Activated naive CD8-positive, alpha-beta T cell treated with anti-CD3 and anti-CD28 coated beads, Interleukin-2, amount 50 U/mL, for 24 hours (primary cell): ENCODE measurements around the gene XIAP.
A peak's percentile ranks its signal among the peaks of the same experiment; 100 is the strongest.
"Not testable (repeated sequence)": the region's sequence is repeated elsewhere in the genome, so short reads cannot be mapped to it uniquely, and the experiment has no call there.

ENCODE experiments used
- ATAC-seq: fragments of 150-1000 bp; cut with Tn5 transposase; one replicate; pipeline ENCODE4 v1.10.0; 2021
- DNase-seq: peaks from one replicate; pipeline ENCODE4 v3.0.0; 2021
- H3K27ac Mint-ChIP-seq: one replicate; pipeline ENCODE4 v1.8.0; 2021; ENCODE audit warnings: mild to moderate bottlenecking, mixed read lengths
- H3K27me3 Mint-ChIP-seq: one replicate; pipeline ENCODE4 v1.8.0; 2021; ENCODE audit warnings: mixed read lengths
- H3K36me3 Mint-ChIP-seq: one replicate; pipeline ENCODE4 v1.8.0; 2021; ENCODE audit warnings: low read depth, mixed read lengths
- H3K4me1 Mint-ChIP-seq: one replicate; pipeline ENCODE4 v1.8.0; 2021; ENCODE audit warnings: mixed read lengths
- H3K4me3 Mint-ChIP-seq: one replicate; pipeline ENCODE4 v1.8.0; 2021; ENCODE audit warnings: mild to moderate bottlenecking, moderate library complexity, mixed read lengths
- H3K9me3 Mint-ChIP-seq: one replicate; pipeline ENCODE4 v1.8.0; 2021; ENCODE audit warnings: mixed read lengths

Gene XIAP

DNA sequence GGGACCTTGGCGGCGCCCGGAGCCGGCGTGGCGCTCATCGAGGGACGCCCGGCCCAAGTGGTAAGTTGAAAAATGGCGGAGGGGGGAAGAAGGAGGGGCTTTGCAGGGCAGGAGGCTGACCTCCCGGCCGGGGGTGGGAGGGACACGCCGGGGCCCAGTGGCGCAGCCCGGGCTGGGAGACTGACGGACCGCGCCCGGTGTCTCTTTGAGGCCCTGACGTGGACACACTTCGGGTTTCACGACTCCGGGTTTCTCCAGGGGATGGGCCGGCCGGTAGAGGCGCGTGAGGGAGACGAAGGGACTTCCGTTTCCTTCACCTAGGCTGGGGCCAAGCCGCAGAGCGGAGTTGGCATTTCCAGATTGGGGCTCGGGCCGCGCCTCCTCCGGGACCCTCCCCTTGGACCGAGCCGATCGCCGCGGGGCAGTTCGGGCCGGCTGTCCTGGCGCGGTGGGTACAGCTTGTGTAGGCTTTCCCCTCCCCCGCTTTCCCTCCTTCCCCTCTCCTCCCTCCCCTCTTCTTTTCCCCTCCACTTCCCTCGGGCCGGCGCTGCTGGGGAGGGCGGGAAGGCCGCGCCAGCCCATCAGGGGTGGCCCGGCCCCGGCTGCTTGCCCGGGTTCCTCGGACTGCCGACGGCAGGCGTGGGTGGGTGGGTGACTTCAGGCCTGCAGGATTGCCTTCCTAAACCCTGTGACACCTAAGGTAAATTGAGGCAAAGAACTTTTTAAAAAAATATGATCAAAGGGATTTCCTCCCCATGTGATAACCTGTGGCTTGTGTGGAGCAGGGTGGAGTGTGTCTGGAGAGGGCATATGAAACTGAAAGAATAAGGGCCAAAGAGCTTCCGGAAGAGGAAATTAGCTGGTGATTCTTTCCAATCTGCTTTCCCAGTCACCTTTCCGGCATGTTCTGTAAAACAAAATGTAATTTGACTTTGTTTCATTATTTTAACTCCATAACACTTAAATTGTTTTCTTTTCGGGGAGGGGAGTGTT, at the start of gene XIAP:
Gene XIAP, plus strand, starts transcription at position 208 of the 993 bp plus-strand sequence. CDS start 25,610 bp downstream, outside the sequence.
- no peaks in the 10 kb centered on the region for H3K9me3 Mint-ChIP-seq
- peaks cover 21% of the 10 kb centered on the region for H3K4me1 Mint-ChIP-seq
- H3K4me3 Mint-ChIP-seq: peak within 1 kb of the TSS; percentile 87
- peak within 1 kb of the TSS; percentile 92 for H3K27ac Mint-ChIP-seq
- DNase-seq: peak; percentile 70
- H3K27me3 Mint-ChIP-seq: no peaks in the 10 kb centered on the region
- ATAC-seq: peak; percentile 90
- peaks cover 5% of the 10 kb centered on the region for H3K36me3 Mint-ChIP-seq

DNA sequence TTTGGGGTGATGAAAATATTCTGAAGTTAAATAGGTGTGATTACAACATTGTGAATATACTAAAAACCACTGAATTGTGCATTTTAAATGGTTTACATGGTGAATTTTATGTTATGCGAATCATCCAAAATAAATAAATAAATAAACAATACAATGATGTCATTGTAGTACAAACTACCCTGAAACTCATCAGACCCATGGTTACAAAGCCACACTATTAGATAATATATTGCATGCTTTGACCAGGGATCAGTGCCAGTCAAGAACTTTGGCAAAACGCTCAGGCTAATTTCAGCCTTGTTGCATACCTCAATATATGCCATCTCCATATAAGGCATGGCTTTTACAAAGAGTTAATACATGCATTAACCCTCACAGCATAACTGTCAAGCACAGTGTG, 45.5 kb upstream of the XIAP start:
- ATAC-seq: no peak
- Mint-ChIP-seq H3K4me3 (no peak overlapping the region), H3K9me3 (no peaks in the 10 kb centered on the region), H3K36me3 (no peaks in the 10 kb centered on the region), H3K27me3 (no peaks in the 10 kb centered on the region), H3K4me1 (no peaks in the 10 kb centered on the region), H3K27ac (no peak overlapping the region)
- no peak for DNase-seq

DNA sequence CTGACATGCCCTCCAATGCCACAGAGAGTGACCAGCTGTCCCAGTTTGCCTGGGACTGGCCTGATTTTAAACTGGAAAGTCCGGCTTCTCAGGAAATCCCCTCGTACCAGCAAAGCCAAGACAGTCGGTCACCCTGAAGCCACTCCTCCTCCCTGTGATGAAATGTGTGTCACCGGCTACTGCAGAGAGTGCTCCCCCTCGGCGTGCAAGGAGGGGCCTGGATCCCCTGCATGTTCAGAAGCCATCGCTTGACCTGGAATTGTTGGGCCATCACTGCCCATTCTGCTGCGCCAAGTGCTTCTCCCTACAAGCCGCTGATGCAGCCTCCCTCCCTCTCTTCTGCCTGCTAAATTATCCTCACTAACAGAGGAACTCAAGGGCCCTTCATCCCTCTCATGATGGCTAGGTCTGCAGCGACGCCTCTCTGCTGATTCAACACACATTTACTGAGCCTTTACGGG, 44.9 kb upstream of the XIAP start:
- DNase-seq, H3K4me3 Mint-ChIP-seq, ATAC-seq, H3K27ac Mint-ChIP-seq, H3K9me3 Mint-ChIP-seq, H3K36me3 Mint-ChIP-seq, H3K4me1 Mint-ChIP-seq, H3K27me3 Mint-ChIP-seq: not testable (repeated sequence)

DNA sequence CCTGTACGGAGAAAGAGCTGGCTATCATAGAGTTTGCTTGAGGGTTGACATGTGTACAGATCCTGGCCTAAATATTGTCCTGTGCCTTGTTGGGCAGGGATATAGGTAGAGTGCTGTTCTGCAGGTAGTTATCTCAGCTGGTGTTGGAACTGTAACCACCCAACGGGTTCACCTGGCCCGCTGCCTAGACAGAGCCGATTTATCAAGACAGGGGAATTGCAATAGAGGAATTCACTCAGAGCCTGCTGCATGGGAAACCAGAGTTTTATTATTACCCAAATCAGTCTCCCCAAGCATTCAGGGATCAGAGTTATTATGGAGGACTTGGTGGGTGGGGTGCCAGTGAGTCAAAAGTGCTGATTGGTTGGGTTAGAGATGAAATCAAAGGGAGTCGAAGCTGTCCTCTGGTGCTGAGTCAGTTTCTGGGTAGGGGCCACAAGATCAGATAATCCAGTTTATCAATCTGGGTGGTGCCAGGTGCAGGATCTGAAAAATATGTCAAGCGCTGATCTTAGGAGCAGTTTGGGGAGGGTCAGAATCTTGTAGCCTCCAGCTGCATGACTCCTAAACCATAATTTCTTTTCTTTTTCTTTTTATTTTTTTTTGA, 42.5 kb upstream of the XIAP start:
- no peaks in the 10 kb centered on the region for H3K9me3 Mint-ChIP-seq
- no peaks in the 10 kb centered on the region for H3K4me1 Mint-ChIP-seq
- DNase-seq (no peak), ATAC-seq (no peak)
- H3K4me3 Mint-ChIP-seq: no peak overlapping the region
- no peak overlapping the region for H3K27ac Mint-ChIP-seq
- no peaks in the 10 kb centered on the region for H3K27me3 Mint-ChIP-seq
- no peaks in the 10 kb centered on the region for H3K36me3 Mint-ChIP-seq

DNA sequence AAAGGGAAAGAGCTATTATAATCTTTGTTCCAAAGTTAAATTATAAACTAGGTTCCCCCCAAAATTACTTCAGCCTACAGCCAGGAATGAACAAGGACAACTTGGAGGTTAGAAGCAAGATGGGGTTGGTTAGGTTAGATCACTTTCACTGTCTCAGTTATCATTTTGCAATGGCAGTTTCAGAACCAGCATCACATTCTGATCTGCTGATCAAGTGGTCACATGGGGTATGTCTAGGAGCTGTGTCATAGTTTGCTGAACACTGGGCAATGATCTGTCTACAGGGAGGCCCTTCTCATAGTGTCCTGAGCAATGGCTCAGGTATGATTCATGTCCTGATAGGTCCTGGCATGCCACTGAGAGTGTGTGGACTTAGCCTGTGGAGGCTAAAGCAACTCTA, 41.6 kb upstream of the XIAP start:
- Mint-ChIP-seq H3K27ac (no peak overlapping the region), H3K9me3 (no peaks in the 10 kb centered on the region), H3K27me3 (no peaks in the 10 kb centered on the region), H3K36me3 (no peaks in the 10 kb centered on the region), H3K4me3 (no peak overlapping the region), H3K4me1 (no peaks in the 10 kb centered on the region)
- no peak for DNase-seq
- ATAC-seq: no peak

DNA sequence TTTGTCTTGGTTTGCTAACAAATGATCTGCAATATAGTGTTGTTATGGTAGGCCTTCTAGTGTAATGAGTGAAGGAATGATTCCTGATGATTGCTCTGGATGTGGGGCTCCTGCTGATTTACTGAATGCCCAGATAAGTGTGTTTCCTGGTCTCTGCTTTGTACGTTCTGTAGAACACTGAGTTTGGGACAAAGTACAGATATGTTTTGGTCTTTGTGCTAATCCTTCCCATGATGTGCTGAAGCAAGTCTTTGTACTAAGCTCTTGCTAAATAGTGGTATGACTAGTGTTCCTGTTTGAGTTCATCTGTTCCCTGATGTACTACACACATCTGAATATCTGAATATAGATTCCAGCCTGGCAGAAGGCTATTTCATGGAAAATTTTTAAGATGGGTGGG, 36.9 kb upstream of the XIAP start:
- DNase-seq (no peak), ATAC-seq (no peak)
- Mint-ChIP-seq H3K9me3 (no peaks in the 10 kb centered on the region), H3K4me1 (no peaks in the 10 kb centered on the region), H3K27me3 (no peaks in the 10 kb centered on the region), H3K27ac (no peak overlapping the region), H3K36me3 (no peaks in the 10 kb centered on the region), H3K4me3 (no peak overlapping the region)

DNA sequence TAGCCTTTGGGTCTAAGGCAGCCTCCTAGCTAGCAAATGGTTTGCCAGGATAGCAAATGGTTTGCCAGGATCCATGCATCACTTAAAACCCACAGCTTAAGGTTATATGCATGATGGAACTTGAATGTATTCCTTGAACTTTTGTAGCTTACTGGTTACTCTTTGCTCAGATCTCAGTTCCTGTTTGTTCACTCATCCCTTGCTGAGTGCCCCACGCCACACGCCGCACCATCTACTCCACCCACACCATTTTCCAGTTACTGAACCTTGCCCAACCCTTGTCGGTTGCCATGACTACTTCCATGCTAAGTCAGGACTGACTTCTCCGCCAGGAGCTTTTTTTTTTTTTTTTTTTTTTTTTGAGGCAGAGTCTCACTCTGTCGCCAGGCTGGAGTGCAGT, 29.5 kb upstream of the XIAP start:
- ATAC-seq (peak; percentile 52), DNase-seq (peak; percentile 9)
- H3K27ac Mint-ChIP-seq: no peak overlapping the region
- H3K27me3 Mint-ChIP-seq: peaks cover 6% of the 10 kb centered on the region
- H3K36me3 Mint-ChIP-seq: no peaks in the 10 kb centered on the region
- peaks cover 8% of the 10 kb centered on the region for H3K4me1 Mint-ChIP-seq
- H3K4me3 Mint-ChIP-seq: no peak overlapping the region
- H3K9me3 Mint-ChIP-seq: no peaks in the 10 kb centered on the region

DNA sequence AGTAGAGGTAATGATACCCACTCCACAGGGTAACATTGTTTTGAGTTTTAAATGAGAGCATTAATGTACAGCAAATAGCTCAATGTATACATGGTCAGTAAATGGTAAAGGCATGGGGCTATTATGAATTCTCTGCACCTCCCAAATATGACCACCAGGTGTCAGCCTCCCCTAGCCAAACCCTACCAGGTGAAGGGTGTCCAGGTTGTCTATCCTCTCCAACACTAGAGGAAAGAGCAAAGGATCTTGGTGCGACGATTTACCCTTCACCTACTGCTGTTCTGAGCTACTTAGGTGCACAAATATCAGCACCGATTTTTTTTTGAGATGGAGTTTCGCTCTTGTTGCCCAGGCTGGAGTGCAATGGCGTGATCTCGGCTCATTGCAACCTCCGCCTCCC, 26.5 kb upstream of the XIAP start:
- peak; percentile 75 for ATAC-seq
- peaks cover 6% of the 10 kb centered on the region for H3K27me3 Mint-ChIP-seq
- no peak overlapping the region for H3K4me3 Mint-ChIP-seq
- no peaks in the 10 kb centered on the region for H3K9me3 Mint-ChIP-seq
- H3K36me3 Mint-ChIP-seq: no peaks in the 10 kb centered on the region
- peak; percentile 54 for DNase-seq
- H3K4me1 Mint-ChIP-seq: peaks cover 12% of the 10 kb centered on the region
- H3K27ac Mint-ChIP-seq: no peak overlapping the region

DNA sequence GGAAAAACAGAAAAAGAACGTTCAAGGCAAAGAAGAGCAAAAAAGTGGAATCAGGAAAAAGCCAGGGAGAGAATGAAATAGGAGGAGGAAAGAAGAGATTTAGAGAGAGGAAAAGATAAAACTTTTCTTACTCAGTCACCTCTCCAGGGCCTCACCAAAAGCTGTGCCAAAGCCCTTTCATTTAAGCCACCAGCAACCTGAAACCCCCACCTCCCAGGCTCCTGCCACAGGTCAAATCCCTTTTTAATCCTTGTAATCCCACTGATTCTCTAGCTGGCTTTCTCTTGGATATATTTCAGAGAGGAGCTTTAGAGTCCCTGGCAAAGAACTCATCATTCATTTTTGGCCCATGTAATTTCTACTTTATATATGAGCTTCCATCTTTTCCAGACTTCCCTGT, 25.7 kb upstream of the XIAP start:
- Mint-ChIP-seq H3K27ac (no peak overlapping the region), H3K36me3 (no peaks in the 10 kb centered on the region), H3K4me1 (peaks cover 12% of the 10 kb centered on the region), H3K9me3 (no peaks in the 10 kb centered on the region), H3K4me3 (no peak overlapping the region), H3K27me3 (peaks cover 6% of the 10 kb centered on the region)
- DNase-seq (no peak), ATAC-seq (no peak)

DNA sequence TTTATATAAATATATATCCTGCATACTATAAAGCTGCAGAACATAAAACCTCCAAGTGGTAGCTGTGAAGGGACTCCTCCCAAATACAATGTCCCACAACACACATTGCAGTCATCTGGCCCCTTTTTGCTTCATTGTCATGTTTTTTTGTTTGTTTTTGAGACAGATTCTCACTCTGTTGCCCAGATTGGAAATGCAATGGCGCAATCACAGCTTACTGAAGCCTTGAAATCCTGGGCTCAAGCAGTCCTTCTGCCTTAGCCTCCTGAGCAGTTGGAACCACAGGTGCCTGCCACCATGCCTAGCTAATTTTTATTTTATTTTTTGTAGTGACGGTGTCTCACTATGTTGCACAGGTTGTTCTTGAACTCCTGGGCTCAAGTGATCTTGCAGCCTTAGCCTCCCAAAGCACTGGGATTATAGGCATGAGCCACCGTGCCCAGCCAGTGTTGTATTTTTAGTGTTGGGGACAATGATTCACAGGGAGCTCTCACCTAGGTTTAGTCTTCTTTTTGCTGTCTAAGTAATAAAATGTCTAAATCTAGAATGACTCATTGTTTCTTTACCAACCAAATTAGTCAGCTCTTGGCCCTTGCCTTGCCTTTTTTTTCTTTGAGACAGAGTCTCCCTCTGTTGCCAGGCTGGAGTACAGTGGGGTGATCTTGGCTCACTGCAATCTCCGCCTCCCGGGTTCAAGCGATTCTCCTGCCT, 24.0 kb upstream of the XIAP start:
- Mint-ChIP-seq H3K27ac (no peak overlapping the region), H3K4me3 (no peak overlapping the region), H3K4me1 (peaks cover 4% of the 10 kb centered on the region), H3K27me3 (peaks cover 6% of the 10 kb centered on the region), H3K36me3 (no peaks in the 10 kb centered on the region), H3K9me3 (no peaks in the 10 kb centered on the region)
- ATAC-seq (peak; percentile 94), DNase-seq (peak; percentile 4)

DNA sequence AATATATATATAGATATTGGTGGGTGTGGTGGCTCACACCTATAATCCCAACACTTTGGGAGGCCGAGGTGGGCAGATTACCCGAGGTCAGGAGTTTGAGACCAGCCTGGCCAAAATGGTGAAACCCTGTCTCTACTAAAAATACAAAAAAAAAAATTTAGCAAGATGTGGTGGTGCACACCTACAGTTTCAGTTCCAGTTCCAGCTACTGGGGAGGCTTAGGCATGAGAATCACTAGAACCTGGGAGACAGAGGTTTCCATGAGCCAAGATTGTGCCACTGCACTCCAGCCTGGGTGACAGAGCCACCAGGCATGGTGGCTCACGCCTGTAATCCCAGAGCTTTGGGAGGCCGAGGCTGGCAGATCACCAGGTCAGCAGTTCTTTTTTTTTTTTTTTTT, 14.7 kb upstream of the XIAP start:
- not testable (repeated sequence) for ATAC-seq, H3K36me3 Mint-ChIP-seq, H3K9me3 Mint-ChIP-seq, H3K27ac Mint-ChIP-seq, H3K4me1 Mint-ChIP-seq, H3K4me3 Mint-ChIP-seq, DNase-seq, H3K27me3 Mint-ChIP-seq

DNA sequence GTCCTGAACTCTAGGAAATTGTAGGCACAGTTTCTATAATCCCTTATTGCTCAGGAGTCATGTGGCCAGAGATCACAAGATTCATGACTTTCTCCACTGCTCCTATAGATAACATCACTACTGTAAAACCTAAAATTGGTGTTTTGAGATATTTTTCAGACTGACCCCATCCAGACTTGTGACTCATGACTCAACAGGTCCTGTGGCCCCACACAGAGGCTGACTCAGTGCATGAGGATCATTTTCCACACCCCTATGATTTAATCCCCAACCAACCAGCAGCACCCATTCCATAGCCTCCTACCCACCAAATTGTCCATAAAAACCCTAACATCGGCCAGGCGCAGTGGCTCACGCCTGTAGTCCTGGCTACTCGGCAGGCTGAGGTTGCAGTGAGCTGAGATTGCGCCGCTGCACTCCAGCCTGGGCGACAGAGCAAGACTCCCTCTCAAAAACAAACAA, 13.2 kb upstream of the XIAP start:
- no peaks in the 10 kb centered on the region for H3K27me3 Mint-ChIP-seq
- DNase-seq (no peak), ATAC-seq (peak; percentile 40)
- H3K36me3 Mint-ChIP-seq: no peaks in the 10 kb centered on the region
- H3K4me3 Mint-ChIP-seq: no peak overlapping the region
- H3K9me3 Mint-ChIP-seq: no peaks in the 10 kb centered on the region
- H3K4me1 Mint-ChIP-seq: peaks cover 9% of the 10 kb centered on the region
- H3K27ac Mint-ChIP-seq: no peak overlapping the region

DNA sequence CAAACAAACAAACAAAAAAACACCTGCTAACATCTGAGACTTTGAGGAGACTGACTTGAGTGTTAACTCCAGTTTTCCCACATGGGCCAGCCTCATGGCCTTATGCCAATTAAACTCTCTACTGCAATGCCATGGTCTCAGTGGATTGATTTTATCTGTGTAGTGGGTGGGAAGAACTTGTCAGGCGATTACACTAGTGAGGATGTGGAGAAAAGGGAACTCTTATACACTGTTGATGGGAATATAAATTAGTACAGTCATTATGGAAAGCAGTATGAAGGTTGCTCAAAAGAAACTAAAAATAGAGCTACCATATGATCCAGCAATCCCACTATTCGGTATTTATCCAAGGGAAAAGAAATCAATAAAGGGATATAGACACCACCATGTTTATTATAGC, 12.8 kb upstream of the XIAP start:
- Mint-ChIP-seq H3K36me3 (no peaks in the 10 kb centered on the region), H3K4me1 (peaks cover 9% of the 10 kb centered on the region), H3K27ac (no peak overlapping the region), H3K9me3 (no peaks in the 10 kb centered on the region), H3K4me3 (no peak overlapping the region), H3K27me3 (no peaks in the 10 kb centered on the region)
- ATAC-seq (no peak), DNase-seq (no peak)

DNA sequence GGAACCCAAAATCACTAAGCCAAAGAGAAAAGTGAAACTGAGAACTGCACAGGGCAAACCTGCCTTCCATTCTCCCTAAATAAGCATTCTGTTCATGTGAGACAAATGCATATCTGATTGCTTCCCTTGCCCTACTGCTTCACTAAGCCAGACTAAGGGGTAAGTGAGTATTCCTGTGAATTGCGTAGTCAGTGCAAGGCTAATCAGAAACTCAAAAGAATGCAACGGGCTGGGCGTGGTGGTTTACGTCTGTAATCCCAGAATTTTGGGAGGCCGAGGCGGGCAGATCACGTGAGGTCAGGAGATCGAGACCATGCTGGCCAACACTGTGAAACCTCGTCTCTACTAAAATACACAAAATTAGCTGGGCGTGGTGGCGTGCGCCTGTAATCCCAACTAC, 10.8 kb upstream of the XIAP start:
- ATAC-seq: no peak
- Mint-ChIP-seq H3K9me3 (no peaks in the 10 kb centered on the region), H3K27ac (no peak overlapping the region), H3K36me3 (no peaks in the 10 kb centered on the region), H3K27me3 (no peaks in the 10 kb centered on the region), H3K4me3 (no peak overlapping the region), H3K4me1 (peaks cover 11% of the 10 kb centered on the region)
- no peak for DNase-seq
